Kidney (tissue), 14 donors: ENCODE results near the gene ADAM33. TPM values are rescaled to one million over a fixed set of nuclear protein-coding genes. Genes with fewer than 3 reads are reported as not detected.

Experiments
- DNase-seq, 5 donors: peaks; one replicate each; pipeline ENCODE4 v3.0.0-alpha.2; 2013 to 2020
- FAIRE-seq: peaks from 2 replicates; lab custom pipeline; 2012; peaks lifted over from hg19 to GRCh38; lab: Jason Lieb, UNC
- H3K27ac ChIP-seq, 2 donors: one replicate each; pipeline ENCODE4 v1.7.0; 2013; ENCODE audit warnings: low read depth in 2 of 2, low read length in 2 of 2, inconsistent platforms in 1 of 2
- H3K27me3 ChIP-seq: one replicate; pipeline ENCODE4 v1.7.1; 2013; ENCODE audit warnings: low read length, inconsistent platforms; ENCODE audit not compliant: control insufficient read depth, insufficient read depth
- H3K36me3 ChIP-seq, 3 donors: one replicate each; pipeline versions ENCODE4 v1.7.0 to v1.7.1; 2013; ENCODE audit warnings: low read length in 3 of 3, control low read depth in 1 of 3, inconsistent platforms in 1 of 3; ENCODE audit not compliant: insufficient read depth in 3 of 3, control insufficient read depth in 2 of 3
- H3K4me1 ChIP-seq, 3 donors: one replicate each; pipeline versions ENCODE4 v1.7.0 to v1.7.1; 2013; ENCODE audit warnings: low read length in 3 of 3, inconsistent platforms in 1 of 3, low read depth in 1 of 3; ENCODE audit not compliant: control insufficient read depth in 2 of 3, insufficient read depth in 2 of 3
- H3K4me3 ChIP-seq, 3 donors: one replicate each; pipeline versions ENCODE4 v1.7.0 to v1.8.1; 2013; ENCODE audit warnings: low read length in 3 of 3, control low read depth in 1 of 3, inconsistent platforms in 1 of 3
- H3K9ac ChIP-seq, 3 donors: one replicate each; pipeline versions ENCODE4 v1.7.0 to v1.7.1; 2013; ENCODE audit warnings: low read length in 3 of 3, control low read depth in 1 of 3, inconsistent platforms in 1 of 3
- H3K9me3 ChIP-seq, 3 donors: one replicate each; pipeline versions ENCODE4 v1.7.0 to v1.7.1; 2013; ENCODE audit warnings: low read length in 3 of 3, control low read depth in 1 of 3, inconsistent platforms in 1 of 3; ENCODE audit not compliant: control insufficient read depth in 2 of 3, insufficient read depth in 1 of 3
- CTCF ChIP-seq: IDR thresholded peaks from 3 replicates; pipeline ENCODE4 v1.5.1; 2012; ENCODE audit warnings: mild to moderate bottlenecking, moderate library complexity, borderline replicate concordance; ENCODE audit not compliant: insufficient read depth; ENCODE audit errors: extremely low read depth
- intact Hi-C: fragments of 100-400 bp; cut with DNase I; formaldehyde crosslinking; loops from one replicate; pipeline ENCODE4 v1.11.1; 2022
- polyA plus RNA-seq: library from polyadenylated mRNA; stranded (reverse); fragments of 350-450 nt; fragmentation: Illumina TruSeq; extraction: RNeasy Lipid Tissue Mini Kit (QIAGEN cat#74804); gene quantifications from one replicate; pipeline ENCODE4 v1.2.3, GENCODE V29; 2014; ENCODE audit warnings: low read depth, low replicate concordance; ENCODE audit not compliant: insufficient read depth
- total RNA-seq: library from RNA; stranded (reverse); fragmentation: NEBNext Ultra II Directional; extraction: Animal tissue kit (Norgen Biotek cat#: 25700); gene quantifications from one replicate; pipeline ENCODE4 v1.2.1, GENCODE V29; 2021
- donor health status: control.
- donor health status: control.
- donor health status: control.
- donor health status: control.
- donor health status: control.
- donor health status: DM: yes; HTN: yes; CAD: no.
- donor health status: Normal renal cell carcinoma (clear cell type).

ADAM33 gene
- total and polyA plus RNA-seq, 2 donors from 2014 or later = 4.1 to 4.3 TPM

GRCh38 chr20:3729811-3730540, 48.2 kb upstream of the ADAM33 start:
- Histone ChIP-seq H3K4me3 (no peak overlapping the region), H3K4me1 (peaks cover 0 to 5% (median 2%) of the 10 kb centered on the region in 3 donors), H3K9me3 (no peaks in the 10 kb centered on the region), H3K27ac (no peak overlapping the region), H3K36me3 (no peaks in the 10 kb centered on the region), H3K9ac (no peak overlapping the region), H3K27me3 (no peaks in the 10 kb centered on the region)
- no peak for TF ChIP-seq CTCF
- DNase-seq (peak in 1 of 5 donors; percentile 54), FAIRE-seq (no peak)
- intact Hi-C loops = no loop called here

GRCh38 chr20:3729378-3729777, 47.6 kb upstream of the ADAM33 start:
- H3K4me3 ChIP-seq = no peak overlapping the region
- H3K4me1 ChIP-seq = peaks cover 0 to 5% (median 2%) of the 10 kb centered on the region in 3 donors
- FAIRE-seq (no peak), DNase-seq (peak in 1 of 5 donors; percentile 60)
- H3K27ac ChIP-seq = no peak overlapping the region
- no peaks in the 10 kb centered on the region for H3K9me3 ChIP-seq
- intact Hi-C loops = no loop called here
- H3K27me3 ChIP-seq = no peaks in the 10 kb centered on the region
- no peak for TF ChIP-seq CTCF
- H3K36me3 ChIP-seq = no peaks in the 10 kb centered on the region
- no peak overlapping the region for H3K9ac ChIP-seq

- FAIRE-seq (no peak), DNase-seq (peak in 1 of 5 donors; percentile 57)
- no peak overlapping the region for H3K27ac ChIP-seq
- no peaks in the 10 kb centered on the region for H3K36me3 ChIP-seq
- no peak overlapping the region for H3K9ac ChIP-seq
- TF ChIP-seq CTCF = no peak
- no peaks in the 10 kb centered on the region for H3K9me3 ChIP-seq
- H3K4me3 ChIP-seq = no peak overlapping the region
- H3K4me1 ChIP-seq = peaks cover 0 to 2% (median 0%) of the 10 kb centered on the region in 3 donors
- no peaks in the 10 kb centered on the region for H3K27me3 ChIP-seq
- intact Hi-C loops = no loop called here
Measured at GRCh38 chr20:3728876-3729275, 47.1 kb upstream of the ADAM33 start.
